HG03025 (cell line): ENCODE data around the gene TSEN15.
"Not testable (repeated sequence)": the region's sequence is repeated elsewhere in the genome, so short reads cannot be mapped to it uniquely, and the experiment has no call there.

Experiments
- ATAC-seq: cut with Tn5 transposase; IDR thresholded peaks from one replicate; pipeline ENCODE4 v1.9.1; 2021; ENCODE audit warnings: mild to moderate bottlenecking, moderate library complexity; ENCODE audit not compliant: unreplicated experiment, low FRiP score

The TSEN15 gene

DNA sequence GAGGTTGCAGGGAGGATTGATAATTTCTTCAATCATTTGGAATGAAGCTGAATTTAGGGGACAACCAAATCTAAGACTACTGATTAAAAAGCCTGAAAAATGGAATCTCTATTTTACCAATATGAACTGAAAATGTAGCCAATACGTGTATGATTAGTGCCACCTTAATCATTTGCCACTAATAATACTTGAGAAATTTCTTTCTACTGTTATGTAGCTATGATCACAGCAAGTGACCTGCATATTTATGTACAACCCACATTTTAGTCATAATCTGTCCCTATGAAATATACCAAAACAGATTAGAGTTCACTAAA is 20.5 kb upstream of the TSEN15 start:
- no peak for ATAC-seq

DNA sequence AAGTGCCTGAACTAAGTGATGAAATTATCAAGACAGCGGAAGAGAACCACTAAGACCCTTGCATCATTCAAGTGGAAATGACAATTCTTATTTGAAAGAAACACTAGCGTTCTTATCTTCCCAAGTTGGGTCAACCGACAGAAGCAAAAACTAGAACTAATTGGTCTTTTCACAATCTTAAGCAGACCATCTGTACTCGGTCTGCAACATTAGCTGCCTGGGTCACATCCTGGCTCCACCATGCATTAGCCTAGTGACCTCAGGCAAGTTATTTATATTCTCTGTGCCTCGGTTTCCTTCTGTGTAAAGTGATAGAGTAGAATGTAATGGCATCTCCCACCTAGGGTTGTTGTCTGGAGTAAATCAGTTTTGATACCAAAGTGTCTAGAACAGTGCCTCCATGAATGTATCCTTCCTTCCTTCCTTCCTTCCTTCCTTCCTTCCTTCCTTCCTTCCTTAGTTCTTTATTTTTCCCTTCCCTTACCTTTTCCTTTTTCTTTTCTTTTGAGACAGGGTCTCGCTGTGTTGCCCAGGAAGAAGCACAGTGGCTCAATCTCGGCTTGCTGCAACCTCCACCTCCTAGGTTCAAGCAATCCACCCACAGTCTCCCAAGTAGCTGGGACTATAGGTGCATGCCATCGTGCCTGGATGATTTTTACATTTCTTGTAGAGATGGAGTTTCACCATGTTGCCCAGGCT is 20.0 kb upstream of the TSEN15 start:
- no peak for ATAC-seq

DNA sequence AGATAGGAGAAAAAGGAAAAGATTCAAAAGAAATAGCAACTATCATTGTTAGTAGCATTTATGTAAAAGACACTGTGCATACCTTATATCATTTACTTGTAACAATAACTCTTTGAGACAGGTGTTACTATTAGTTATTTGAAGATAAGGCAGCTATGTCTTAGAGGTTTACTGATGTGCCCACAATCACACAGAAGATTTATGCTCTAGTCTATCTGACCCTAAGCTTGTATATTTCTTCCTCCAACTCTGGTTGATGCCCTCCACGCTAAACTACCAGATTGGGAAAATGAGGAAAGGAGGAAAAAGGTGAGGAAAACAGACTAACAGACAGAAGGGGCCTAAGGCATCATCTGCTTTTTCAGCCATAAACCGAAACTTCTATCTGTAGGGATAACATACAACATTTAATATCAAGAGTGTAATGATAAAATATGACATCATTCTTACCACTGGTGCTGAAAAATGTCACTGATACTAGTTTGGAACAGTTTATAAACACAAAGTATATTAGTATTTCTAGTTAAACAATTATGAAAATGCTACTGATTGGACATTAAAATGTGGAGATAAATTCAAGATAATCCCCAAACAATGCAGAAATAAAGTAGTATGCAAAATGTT is 19.1 kb upstream of the TSEN15 start:
- ATAC-seq, result no peak

DNA sequence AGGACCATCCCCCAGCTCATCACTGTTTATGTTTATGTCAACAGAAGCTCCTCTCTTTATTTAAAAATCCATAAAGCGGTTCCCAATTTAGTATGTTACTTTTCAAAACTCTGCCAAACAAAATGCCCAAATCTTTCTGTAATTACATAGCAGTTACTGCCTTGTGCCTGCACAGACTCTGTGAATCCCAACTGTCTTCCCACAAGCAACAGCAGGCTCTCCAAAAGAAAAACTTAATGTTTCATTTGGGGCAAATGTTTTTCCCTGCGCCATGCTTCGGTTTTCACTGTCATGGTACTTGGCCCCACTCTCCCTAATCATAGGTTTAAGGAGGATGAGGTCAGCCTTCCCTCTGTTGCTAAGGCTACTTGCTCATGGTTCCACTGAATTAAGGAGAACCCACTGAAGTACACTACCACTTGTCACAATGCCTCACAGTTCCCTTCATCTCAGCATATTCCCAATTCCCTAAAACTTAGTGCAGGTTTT is 18.6 kb upstream of the TSEN15 start:
- no peak for ATAC-seq

DNA sequence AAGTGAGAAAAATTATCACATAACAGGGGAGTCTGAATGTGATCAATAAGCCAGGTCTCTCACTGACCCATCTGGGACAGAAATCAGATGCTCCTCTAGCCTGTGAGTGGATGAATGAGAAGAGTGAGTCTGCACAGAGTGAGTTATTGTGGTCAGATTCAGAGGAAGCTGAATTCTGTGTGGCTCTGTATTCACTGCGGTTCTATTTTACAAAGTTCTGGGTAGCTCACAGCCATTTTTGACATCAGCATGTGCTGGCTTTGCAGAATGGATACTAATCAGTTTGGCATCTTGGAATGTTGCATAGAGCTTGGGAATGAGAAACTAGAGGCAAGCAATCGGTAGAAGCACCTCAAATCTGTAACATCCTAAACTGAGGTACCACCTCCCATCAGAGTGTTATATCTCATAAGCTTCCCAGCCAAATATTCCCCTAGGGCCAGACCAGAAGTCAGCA is 17.8 kb upstream of the TSEN15 start:
- ATAC-seq, result no peak

DNA sequence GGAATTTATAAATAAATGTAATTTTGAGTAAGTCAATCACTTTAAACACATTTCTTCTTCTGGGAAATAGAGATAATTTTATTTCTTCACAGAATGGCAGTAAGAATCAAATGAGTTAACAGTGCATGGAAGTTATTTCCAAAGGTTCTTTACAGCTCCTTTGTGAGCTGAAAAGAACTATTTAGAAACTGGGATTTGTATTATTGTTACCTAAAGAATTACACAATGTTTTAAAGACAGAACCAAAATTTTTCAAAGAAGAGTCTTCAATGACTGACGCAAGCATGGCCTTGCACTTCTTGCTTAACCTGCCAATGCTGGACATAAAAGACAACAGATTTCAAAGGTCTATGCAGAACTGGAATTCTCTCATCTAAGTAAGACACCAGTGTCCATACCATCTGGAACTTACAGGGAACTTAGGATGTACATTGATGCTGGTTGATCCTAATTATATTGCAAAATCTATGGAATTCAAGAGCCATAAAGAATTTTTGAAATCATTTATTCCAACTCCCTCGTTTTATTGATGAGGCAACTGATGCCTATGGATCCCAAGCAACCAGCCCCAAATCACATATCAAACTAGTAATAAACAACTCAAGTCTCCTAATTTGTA is 16.7 kb upstream of the TSEN15 start:
- no peak for ATAC-seq

DNA sequence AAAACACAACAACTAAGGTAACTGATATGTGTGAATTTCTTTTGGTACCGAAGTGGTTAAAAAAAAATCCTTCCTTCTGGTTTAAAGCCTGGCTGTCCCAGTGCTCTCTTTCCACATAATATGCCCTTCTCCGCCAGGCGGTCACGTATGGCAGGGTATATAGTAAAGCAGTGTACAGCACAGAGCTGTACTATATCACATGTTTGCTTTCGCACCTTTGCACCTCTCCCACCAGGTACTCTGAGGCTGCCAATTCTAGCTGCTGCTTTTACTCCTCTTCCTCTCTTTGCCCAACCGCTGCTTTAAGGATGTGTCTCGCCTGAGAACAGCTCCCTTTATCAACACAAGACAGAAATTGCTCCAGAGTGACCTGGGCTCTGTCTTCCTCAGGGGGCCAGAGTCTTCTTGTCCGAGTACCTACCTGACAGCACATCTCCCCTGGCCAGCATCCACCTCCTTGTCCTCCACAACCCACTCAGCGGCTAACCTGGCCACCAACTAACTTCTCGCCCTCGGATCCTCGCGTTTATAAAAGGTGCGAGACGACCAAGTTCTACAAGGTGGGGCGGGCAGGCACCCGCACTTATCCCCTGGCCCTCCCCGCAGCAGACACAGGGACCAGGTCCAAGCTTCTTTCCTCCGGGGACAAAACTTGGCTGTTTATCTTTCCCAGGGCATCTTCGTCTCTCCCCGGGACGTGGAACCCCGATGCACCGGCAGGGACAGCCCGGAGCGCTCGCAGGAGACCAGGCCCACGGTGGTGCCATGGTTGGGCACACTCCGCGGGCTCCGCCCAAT is 15.6 kb upstream of the TSEN15 start:
- no peak for ATAC-seq

DNA sequence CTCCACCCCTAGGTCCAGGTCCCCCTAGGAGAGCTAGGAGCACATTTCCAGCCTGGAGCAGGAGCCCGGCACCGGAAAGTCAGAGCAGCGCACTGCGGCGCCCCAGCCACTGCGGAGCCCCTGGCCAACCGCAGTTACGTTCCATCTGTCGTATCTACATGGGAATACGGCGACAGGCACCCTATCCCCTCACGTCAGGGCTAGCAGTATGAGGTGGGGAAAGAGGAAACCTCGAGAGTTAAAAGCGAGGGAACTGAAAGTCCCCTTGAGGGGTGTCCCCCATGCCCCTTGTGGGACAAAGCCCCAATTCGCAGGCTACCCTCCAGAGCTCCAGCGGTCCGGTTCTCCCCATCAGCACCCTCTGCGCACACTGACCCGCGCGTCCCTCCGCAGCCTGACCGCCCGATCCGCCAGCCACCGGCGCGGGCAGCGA is 15.0 kb upstream of the TSEN15 start:
- ATAC-seq, result no peak

DNA sequence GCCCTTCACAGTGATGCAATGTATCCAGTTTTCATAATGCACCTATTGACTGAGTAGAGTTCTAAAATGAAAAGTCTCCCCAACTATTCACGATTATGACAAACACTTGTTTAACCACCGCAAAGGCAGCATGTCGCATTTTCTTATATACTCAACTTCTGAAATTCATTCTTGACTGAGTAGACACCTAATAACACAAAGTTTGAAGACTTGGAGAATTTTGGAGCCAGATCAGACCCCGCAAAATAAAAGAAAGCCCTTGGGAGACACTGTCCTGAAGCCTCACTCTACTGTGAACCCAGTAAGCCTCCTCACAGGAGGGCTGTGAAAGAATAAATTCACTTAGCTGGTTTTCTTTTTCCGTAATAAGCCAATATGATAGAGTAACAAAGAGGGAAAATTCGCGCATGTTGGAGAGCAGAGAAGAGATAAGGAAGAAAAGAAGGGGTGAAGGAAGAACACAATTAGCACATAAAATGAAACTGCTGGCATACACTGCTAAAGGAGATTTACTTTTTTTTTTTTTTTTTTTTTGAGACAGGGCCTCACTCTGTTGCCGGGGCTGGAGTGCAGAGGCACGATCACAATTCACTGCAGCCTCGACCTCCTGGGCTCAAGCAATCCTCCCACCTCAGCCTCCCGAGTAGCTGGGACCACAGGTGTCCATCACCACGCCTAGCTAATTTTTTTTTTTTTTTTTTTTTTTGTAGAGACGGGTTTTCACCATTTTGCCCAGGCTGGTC is 13.5 kb upstream of the TSEN15 start:
- no peak for ATAC-seq

DNA sequence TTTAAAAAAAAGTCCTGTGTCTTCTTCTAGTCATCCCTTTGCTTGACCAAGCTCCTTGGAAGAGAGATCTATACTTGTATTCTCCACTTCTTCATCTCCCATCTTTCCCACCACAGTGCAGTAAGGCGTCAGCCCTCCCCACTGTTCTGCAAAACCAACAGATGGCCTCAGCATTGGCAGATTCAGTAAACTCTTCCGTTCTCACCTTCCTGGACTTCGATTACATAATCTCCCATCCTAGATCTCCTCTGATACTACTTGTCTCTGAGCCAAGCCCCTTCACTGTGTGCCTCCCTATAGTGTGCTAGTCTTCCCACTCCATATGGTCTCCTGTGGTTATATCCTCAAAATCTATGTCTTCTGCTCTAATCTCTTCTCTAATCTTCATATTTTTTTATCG is 12.4 kb upstream of the TSEN15 start:
- no peak for ATAC-seq

DNA sequence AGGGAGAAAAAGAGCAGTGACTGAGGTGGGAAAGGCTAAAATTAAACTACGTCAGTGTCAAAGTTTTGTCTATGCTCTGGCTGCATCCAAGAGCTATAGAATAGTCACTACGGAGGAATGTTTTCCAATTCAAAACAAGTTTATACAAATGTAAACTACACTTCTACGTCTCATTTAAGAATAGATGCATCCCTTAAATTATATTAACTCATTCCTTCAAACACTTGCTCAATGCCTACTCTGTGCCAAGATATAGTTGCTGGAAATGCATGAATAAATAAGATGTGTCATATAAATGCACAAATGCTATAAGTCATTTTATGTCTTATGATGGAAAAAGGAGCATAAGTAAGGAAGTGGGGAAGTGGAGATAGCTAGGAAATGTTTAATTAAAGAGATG is 9.8 kb upstream of the TSEN15 start:
- ATAC-seq, result no peak

DNA sequence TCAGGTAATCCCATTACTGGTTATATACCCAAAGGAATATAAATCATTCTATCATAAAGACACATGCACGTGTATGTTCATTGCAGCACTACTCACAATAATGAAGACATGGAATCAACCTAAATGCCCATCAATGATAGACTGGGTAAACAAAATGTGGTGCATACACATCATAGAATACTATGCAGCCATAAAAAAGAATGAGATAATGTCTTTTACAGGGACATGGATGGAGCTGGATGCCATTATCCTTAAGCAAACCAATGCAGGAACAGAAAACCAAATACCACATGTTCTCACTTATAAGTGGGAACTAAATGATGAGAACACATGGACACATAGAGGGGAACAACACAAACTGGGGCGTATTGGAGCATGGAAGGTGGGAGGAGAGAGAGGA is 8.2 kb upstream of the TSEN15 start:
- ATAC-seq, result not testable (repeated sequence)

DNA sequence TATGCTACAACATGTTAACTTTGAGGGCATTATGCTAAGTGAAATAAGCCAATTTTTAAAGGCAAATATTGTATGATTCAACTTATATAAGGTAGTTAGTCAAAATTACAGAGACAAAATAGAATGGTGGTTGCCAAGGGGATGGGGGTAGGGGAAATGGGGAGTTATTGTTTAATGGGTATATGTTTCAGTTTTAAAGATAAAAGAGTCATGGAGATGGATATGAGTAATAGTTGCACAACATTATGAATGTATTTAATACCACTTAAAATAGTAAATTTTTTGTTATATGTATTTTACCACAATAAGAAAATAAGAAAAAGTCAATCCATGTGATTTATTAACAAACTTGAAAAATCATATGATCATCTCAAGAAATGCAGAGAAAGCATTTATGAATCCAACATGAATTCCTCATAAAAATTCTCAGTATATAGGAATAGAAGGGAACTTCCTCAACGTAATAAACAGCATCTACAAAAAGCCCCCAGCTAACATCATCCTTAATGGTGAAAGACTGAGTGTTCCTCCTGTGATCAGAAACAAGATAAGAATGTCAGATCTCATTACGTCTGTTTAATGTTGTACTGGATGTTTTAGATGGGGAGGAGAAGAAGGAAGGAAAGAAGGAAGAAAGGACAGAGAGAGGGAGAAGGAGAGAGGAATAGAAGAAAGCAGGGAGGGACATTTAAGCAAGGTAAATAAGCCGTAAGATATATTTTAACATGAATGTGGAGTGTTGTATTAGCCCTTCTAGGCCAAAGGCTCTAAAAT is 6.7 kb upstream of the TSEN15 start:
- ATAC-seq, result no peak

DNA sequence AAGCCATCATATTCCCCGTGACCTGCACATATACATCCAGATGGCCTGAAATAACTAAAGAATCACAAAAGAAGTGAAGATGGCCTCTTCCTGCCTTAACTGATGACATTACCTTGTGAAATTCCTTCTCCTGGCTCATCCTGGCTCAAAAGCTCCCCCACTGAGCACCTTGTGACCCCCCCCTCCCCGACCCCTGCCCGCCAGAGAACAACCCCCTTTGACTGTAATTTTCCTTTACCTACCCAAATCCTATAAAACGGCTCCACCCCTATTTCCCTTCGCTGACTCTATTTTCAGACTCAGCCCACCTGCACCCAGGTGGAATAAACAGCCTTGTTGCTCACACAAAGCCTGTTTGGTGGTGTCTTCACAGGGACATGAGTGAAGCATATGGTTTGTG is 4.0 kb upstream of the TSEN15 start:
- not testable (repeated sequence) for ATAC-seq

DNA sequence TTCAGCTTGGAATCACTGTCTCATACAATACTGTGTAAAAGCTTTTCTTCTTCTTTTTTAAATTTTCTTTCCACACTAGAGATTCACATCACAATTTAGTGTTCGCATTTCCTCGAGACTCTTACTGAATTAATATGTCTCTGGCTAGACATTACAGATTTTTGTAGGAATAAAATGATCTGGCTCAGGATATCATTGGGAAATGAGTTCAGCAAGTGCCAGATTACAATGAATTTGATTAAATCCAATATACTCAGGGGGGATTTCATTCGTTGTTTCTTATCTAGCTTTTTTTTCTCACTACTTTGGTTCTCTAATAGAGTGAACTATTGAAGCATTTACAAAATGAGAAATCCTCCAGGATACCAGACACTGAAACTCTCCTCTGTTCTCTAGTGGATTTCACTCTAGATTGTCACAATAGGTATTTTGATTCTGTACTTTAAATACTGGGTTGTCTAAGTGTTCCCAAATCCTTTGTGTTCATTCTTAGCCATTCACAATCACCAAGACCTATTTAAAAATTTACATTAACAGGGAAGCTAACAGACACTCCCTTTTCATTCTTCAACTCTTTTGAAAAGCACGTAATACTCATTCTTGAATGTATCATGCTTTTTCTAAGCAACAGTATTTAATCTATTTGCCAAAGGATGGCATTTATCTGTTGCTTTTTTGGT is 2.8 kb upstream of the TSEN15 start:
- ATAC-seq, result no peak

DNA sequence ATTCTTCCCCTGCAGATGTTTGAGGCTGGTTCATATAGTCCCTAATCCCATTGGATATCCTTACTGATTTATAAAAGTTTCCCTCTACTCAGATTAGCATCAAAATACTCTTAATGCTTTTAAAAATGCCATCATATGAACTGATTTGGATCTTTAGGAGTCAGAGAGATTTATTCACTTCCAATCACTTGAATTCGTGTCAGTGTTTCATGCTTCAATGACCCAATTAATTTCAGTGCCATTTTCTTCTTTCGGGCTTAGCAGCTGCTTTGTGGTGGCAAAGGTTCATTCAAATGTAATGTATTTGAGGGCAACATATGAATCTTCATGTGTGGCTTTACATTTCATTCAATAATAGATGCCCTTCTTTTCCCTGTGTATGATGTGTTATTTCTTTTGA is 2.2 kb upstream of the TSEN15 start:
- ATAC-seq, result no peak

DNA sequence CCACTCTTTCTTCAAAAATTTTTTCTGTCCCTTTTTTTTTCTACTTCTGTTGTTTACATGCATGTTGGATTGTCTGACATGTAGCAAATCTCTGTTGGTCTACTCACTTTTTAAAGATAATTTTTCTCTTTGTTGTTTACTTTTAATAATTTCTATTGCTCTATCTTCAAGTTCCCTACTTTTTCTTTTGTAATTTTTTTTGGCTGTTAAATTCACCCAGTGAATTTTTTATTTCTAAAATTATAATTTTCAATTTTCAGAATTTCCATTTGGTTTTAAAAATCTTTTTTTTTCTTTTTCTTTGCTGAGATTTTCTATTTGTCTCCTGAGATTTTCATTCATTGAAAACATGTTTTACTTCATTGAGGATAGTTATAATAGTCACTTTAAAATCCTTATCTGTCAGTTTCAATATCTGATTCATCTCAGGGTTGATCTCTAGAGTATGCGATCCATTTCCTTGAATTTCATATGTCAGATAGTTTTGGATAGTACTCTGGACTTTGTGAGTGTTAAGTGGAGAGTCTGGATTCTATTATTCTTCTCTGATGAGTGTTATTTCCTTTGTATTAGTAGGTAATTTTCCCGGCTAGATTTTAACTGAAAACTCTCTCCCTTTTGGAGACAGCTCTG is 1.6 kb upstream of the TSEN15 start:
- no peak for ATAC-seq

DNA sequence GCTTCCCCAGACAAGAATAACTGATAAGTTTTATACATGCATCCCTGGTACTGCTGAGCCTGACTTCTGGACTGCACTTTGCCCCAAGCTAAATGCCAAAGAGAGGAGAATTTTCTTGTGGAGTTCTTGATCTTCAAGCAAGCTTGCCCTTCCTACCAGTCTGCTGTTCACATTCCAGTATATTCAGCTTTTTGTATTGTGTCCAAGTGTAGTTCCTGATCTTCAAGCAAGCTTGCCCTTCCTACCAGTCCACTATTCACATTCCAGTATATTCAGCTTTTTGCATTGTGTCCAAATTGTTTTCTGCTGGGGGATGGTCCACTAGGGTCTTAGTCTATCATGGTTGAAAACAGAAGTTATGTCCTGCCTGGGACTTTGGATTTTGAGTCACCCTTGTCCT is 894 bp upstream of the TSEN15 start:
- no peak for ATAC-seq

DNA sequence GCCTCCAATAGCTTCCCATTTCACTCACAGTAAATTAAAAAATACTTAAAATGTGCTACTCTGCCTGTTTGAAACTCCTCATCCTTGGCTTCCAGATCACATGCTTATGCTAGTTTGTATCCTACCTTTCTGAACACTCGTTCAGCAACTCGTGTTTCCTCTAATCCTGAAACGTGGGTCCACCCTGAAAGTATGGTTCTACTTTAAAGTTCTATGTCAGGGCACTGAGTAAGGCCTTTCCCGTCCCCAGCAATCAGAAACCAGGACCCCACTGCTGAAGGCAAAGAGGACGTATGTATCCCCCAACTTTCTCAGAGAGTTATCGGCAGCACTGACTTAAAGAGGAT is 419 bp upstream of the TSEN15 start:
- no peak for ATAC-seq
